Neural cell (in vitro differentiated cells): Measurements from ENCODE around the gene KRT86. TPM values are rescaled to one million over a fixed set of nuclear protein-coding genes. Genes with fewer than 3 reads are reported as not detected.
"Not testable (repeated sequence)": the region's sequence is repeated elsewhere in the genome, so short reads cannot be mapped to it uniquely, and the experiment has no call there.

Source experiments
- H2AFZ ChIP-seq: fragments of 200-600, 300-800 bp; sonication (generic), shearing (Covaris generic); 2 replicates; pipeline ENCODE4 v1.6.0; 2014; ENCODE audit warnings: low read depth, mild to moderate bottlenecking, antibody characterized with exemption, low read length, moderate library complexity
- H3F3A ChIP-seq: fragments of 200-600 bp; shearing (Covaris generic); 2 replicates; pipeline ENCODE4 v1.6.1; 2016; ENCODE audit warnings: mild to moderate bottlenecking, moderate library complexity, mixed read lengths, antibody characterized with exemption, low read length; ENCODE audit not compliant: insufficient read depth, poor library complexity, severe bottlenecking
- H3K27ac ChIP-seq: fragments of 200-600, 300-800 bp; sonication (generic), shearing (Covaris generic); 2 replicates; pipeline ENCODE4 v1.5.1; 2014; ENCODE audit warnings: mild to moderate bottlenecking, low read length, moderate library complexity
- H3K27me3 ChIP-seq: fragments of 300-800, 200-600 bp; sonication (generic), shearing (Covaris generic); 2 replicates; pipeline ENCODE4 v1.6.0; 2014; ENCODE audit warnings: mild to moderate bottlenecking, low read depth, low read length, moderate library complexity; ENCODE audit not compliant: insufficient read depth
- H3K36me3 ChIP-seq: fragments of 300-800, 200-600 bp; sonication (generic), shearing (Covaris generic); 2 replicates; pipeline ENCODE4 v1.5.1; 2014; ENCODE audit warnings: mild to moderate bottlenecking, antibody characterized with exemption, low read length, moderate library complexity; ENCODE audit not compliant: insufficient read depth
- H3K4me2 ChIP-seq: fragments of 300-800, 200-600 bp; sonication (generic), shearing (Covaris generic); 2 replicates; pipeline ENCODE4 v1.6.0; 2014; ENCODE audit warnings: mild to moderate bottlenecking, low read length
- H3K4me3 ChIP-seq: fragments of 300-800, 200-600 bp; sonication (generic), shearing (Covaris generic); 2 replicates; pipeline ENCODE4 v1.5.1; 2014; ENCODE audit warnings: mild to moderate bottlenecking, low read length, moderate library complexity
- H3K79me2 ChIP-seq: fragments of 200-600 bp; shearing (Covaris generic); replicated peaks from 2 replicates; pipeline ENCODE4 v1.6.0; 2014; ENCODE audit warnings: mild to moderate bottlenecking, low read length, moderate library complexity; ENCODE audit not compliant: insufficient read depth
- H3K9ac ChIP-seq: fragments of 300-800, 200-600 bp; sonication (generic), shearing (Covaris generic); 2 replicates; pipeline ENCODE4 v1.6.1; 2016; ENCODE audit warnings: mild to moderate bottlenecking, low read length, mixed read lengths
- H3K9me2 ChIP-seq: fragments of 200-600 bp; shearing (Covaris generic); 2 replicates; pipeline ENCODE4 v1.6.1; 2016; ENCODE audit warnings: mild to moderate bottlenecking, low read length, mixed read lengths; ENCODE audit not compliant: insufficient read depth
- H3K9me3 ChIP-seq: fragments of 200-600, 300-800 bp; sonication (generic), shearing (Covaris generic); 2 replicates; pipeline ENCODE4 v1.6.1; 2016; ENCODE audit warnings: mild to moderate bottlenecking, mixed run types, low read length, moderate library complexity, mixed read lengths
- H4K20me1 ChIP-seq: fragments of 200-600 bp; shearing (Covaris generic); 2 replicates; pipeline ENCODE4 v1.6.1; 2016; ENCODE audit warnings: mild to moderate bottlenecking, mixed run types; ENCODE audit not compliant: insufficient read depth
- EP300 ChIP-seq: fragments of 450-650 bp; conservative IDR thresholded peaks from 2 replicates; pipeline ENCODE4 v1.6.1; 2014; ENCODE audit warnings: antibody characterized with exemption, mild to moderate bottlenecking, moderate library complexity; ENCODE audit not compliant: poor library complexity, severe bottlenecking
- EZH2 ChIP-seq: fragments of 200-600, 300-800 bp; shearing (Covaris generic), sonication (generic); IDR thresholded peaks from 2 replicates; pipeline ENCODE4 v1.6.1; 2014; ENCODE audit warnings: antibody characterized with exemption, low read length, borderline replicate concordance, mild to moderate bottlenecking; ENCODE audit not compliant: insufficient read depth, poor library complexity, severe bottlenecking
- MXI1 ChIP-seq: fragments of 450-650 bp; conservative IDR thresholded peaks from 2 replicates; pipeline ENCODE4 v1.6.1; 2014; ENCODE audit warnings: antibody characterized with exemption, mild to moderate bottlenecking; ENCODE audit not compliant: poor library complexity, severe bottlenecking
- POLR2AphosphoS5 ChIP-seq: IDR thresholded peaks from 2 replicates; pipeline ENCODE4 v1.6.1; 2012
- RAD21 ChIP-seq: fragments of 450-650 bp; conservative IDR thresholded peaks from 2 replicates; pipeline ENCODE4 v1.6.1; 2014; ENCODE audit warnings: antibody characterized with exemption, mild to moderate bottlenecking, moderate library complexity
- REST ChIP-seq: IDR thresholded peaks from 2 replicates; pipeline ENCODE4 v1.6.1; 2012; ENCODE audit warnings: borderline replicate concordance
- SMC3 ChIP-seq: fragments of 450-650 bp; conservative IDR thresholded peaks from 2 replicates; pipeline ENCODE4 v1.6.1; 2014; ENCODE audit warnings: antibody characterized with exemption, mild to moderate bottlenecking, moderate library complexity; ENCODE audit not compliant: poor library complexity
- TAF1 ChIP-seq: IDR thresholded peaks from 2 replicates; pipeline ENCODE4 v1.6.1; 2012; ENCODE audit warnings: low read depth
- polyA plus RNA-seq: library from polyadenylated mRNA; depleted of rRNA; stranded (reverse); fragments of >200 nt; gene quantifications from 2 replicates; pipeline ENCODE4 v1.2.3, GENCODE V29; 2014
- TF ChIP-seq, protein P1 (sequence below): fragments of 450-650 bp; IDR thresholded peaks from 2 replicates; pipeline ENCODE4 v1.5.1; 2014; ENCODE audit warnings: antibody characterized with exemption, mild to moderate bottlenecking, moderate library complexity; ENCODE audit not compliant: poor library complexity, severe bottlenecking

The KRT86 gene
- polyA plus RNA-seq, 1 donor from 2014 or later = not detected

- Histone ChIP-seq H3K4me2 (no peak overlapping the region), H3F3A (no peaks in the 10 kb centered on the region), H3K79me2 (no peaks in the 10 kb centered on the region), H3K9ac (no peak overlapping the region), H3K4me3 (no peak overlapping the region), H3K27me3 (no peaks in the 10 kb centered on the region), H3K27ac (no peak overlapping the region), H4K20me1 (no peaks in the 10 kb centered on the region), H2AFZ (no peak overlapping the region), H3K9me3 (no peaks in the 10 kb centered on the region), H3K36me3 (no peaks in the 10 kb centered on the region), H3K9me2 (no peaks in the 10 kb centered on the region)
- TF ChIP-seq SMC3 (no peak), RAD21 (no peak), EZH2 (no peak), MXI1 (no peak), POLR2AphosphoS5 (no peak), REST (no peak), TAF1 (no peak), EP300 (no peak)
- TF ChIP-seq, protein P1, sequence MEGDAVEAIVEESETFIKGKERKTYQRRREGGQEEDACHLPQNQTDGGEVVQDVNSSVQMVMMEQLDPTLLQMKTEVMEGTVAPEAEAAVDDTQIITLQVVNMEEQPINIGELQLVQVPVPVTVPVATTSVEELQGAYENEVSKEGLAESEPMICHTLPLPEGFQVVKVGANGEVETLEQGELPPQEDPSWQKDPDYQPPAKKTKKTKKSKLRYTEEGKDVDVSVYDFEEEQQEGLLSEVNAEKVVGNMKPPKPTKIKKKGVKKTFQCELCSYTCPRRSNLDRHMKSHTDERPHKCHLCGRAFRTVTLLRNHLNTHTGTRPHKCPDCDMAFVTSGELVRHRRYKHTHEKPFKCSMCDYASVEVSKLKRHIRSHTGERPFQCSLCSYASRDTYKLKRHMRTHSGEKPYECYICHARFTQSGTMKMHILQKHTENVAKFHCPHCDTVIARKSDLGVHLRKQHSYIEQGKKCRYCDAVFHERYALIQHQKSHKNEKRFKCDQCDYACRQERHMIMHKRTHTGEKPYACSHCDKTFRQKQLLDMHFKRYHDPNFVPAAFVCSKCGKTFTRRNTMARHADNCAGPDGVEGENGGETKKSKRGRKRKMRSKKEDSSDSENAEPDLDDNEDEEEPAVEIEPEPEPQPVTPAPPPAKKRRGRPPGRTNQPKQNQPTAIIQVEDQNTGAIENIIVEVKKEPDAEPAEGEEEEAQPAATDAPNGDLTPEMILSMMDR = no peak
These were observed 11.5 kb downstream of the KRT86 start for GRCh38 chr12:52285851-52286530.

GRCh38 chr12:52286857-52287785, 12.7 kb downstream of the KRT86 start:
- not testable (repeated sequence) for H2AFZ ChIP-seq, H3K4me3 ChIP-seq, H4K20me1 ChIP-seq, H3K4me2 ChIP-seq, H3K9me2 ChIP-seq, H3K9me3 ChIP-seq, H3K27me3 ChIP-seq, H3K79me2 ChIP-seq, H3F3A ChIP-seq, H3K27ac ChIP-seq, H3K9ac ChIP-seq, H3K36me3 ChIP-seq

DNA sequence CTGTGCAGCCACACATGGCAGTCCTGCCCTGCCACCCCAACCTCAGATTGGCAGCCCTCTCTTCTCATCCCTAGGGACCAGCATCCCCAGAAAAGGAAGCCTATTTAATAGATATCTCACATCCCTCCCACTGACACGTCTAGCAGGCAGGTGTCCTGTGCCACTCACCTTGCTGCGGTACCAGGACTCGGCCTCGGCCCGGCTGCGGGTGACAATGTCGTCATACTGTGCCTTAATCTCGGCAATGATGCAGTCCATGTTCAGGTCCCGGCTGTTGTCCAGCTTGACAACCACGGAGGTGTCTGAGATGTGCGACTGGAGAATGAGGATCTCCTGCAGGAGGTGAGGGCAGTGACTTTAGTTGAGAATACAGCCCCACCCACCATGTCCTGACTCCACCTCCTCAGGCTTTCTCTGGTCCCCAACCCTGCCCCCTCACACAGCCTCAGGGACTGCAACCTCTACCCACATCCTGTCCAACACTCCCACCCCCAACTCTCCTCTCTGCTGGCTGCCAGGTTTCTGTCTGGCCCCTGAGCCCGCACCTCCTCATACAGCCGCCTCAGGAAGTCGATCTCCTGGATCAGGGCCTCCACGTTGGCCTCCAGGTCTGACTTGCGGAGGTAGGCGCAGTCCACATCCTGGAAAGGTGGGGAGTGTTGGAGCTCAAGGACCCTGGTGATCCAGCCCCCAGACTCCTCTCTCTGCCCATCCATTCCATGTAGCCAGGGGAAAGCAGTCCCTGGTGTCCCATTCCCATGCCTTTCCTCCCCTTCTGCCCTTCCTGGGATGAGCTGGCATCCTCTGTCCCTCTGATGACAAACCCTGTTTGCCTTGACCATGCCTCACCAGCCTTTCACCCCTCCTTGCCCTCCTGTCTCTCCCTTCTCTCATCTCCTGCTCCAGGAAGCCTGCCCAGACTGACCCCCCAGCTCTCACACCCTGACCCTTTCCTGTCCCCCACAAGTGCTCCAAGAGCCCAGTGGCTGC, 13.7 kb downstream of the KRT86 start:
- H3K4me2 ChIP-seq, H3K4me3 ChIP-seq, H3K27me3 ChIP-seq, H3K9ac ChIP-seq, H4K20me1 ChIP-seq, H3K79me2 ChIP-seq, H3K27ac ChIP-seq, H2AFZ ChIP-seq, H3F3A ChIP-seq, H3K36me3 ChIP-seq, H3K9me2 ChIP-seq, H3K9me3 ChIP-seq: not testable (repeated sequence)

DNA sequence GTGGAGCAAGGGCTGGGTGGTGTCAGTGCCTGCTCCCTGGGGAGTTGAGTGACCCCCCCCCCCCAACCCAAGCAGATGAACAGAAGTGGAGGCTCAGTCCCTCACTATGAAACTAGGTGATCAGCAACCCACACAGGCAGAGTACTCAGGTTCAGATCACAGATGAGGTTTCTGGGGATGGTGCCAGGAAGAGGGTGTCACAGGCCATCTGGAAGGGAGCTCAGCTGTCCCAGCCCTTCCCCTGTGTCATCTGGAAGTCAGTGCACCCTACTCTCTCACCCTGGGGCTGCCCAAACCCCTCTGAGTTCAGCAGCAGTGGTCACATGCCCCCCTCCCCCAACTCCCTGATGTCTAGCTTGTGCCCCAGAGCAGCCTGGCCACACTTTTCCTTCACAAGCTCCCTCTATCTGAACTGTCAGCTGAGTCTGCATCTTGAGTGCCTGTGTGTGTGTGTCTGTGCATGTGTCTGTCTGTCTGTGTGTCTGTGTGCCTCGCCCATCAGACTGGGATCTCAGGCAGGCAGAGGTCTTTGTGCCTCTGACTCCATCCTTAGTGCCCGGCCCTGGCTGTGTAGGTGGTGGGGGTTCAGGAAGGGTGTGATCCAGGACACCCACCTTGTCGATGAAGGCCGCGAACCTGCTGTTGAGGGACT, 16.2 kb downstream of the KRT86 start:
- not testable (repeated sequence) for H3K9me2 ChIP-seq, H2AFZ ChIP-seq, H3K27me3 ChIP-seq, H3K4me3 ChIP-seq, H3K9me3 ChIP-seq, H3K36me3 ChIP-seq, H3F3A ChIP-seq, H3K27ac ChIP-seq, H3K4me2 ChIP-seq, H3K79me2 ChIP-seq, H4K20me1 ChIP-seq, H3K9ac ChIP-seq
